ENCODE data around the gene SPIRE1. TPM values are rescaled to one million over a fixed set of nuclear protein-coding genes. Genes with fewer than 3 reads are reported as not detected.
A peak's percentile ranks its signal among the peaks of the same experiment; 100 is the strongest.

SPIRE1 gene
- total and polyA plus RNA-seq, 4 experiments from 2014 or later, result 1.7 to 3.0 (median 1.8) TPM; not detected in 1

DNA sequence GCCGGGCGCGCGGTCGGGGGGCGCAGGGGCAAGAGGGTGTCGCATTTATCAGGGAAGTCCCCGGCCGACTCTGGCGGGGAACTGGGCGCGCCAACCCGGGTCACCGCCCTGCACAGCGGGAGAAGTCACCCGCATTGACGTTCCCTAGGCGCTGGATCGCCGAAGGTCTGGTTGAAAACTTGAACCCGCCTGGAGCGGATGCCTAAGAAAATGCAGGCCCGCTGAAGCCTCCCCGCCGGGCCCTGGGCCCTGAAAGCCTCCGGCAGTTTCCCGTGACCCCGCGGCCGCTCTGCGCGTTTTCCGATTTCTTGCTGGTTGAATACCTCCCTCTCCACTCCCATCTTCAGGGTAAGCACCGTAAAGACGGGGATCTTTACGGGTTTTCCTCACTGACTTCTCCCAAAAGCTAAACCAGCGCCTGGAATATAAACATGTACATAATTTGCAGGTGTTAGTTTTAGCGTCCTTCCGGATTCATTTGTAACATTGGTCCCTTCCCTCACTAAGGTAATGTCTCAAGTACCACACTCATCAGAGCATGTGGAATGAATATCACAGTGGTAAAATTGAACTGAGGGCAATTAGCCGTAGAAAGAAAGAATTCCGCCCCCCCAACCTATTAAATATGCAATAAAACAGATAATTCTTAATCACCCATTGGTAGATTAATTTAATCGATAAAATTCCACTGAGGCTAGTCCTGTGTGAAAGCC lies 675 bp upstream of the SPIRE1 start:
- ChIA-PET CTCF (ENCODE audit: partially characterized antibody) (interaction anchor here (1.1 to 5.0 kb wide), 4 partner anchors 252 to 331 kb away, joined by 3 to 57 read pairs (median 6); no protein-coding TSS in a partner anchor), POLR2A (ENCODE audit: partially characterized antibody) (interaction anchor here (1.0 to 1.9 kb wide), 2 partner anchors 281 to 330 kb away, joined by 3 to 5 read pairs; partner anchors contain the start of gene AFG3L2)
- peaks cover 0 to 4% of the 10 kb centered on the region in 2 donors for H3K36me3 Mint-ChIP-seq
- peak overlapping the region; percentile 11 to 87 (median 63) for H3K27ac Mint-ChIP-seq
- Histone ChIP-seq H3K4me3 (ENCODE audit: low read length in 2 of 2) (peak overlapping the region in 1 of 2 donors; percentile 41), H3K4me1 (ENCODE audit: insufficient read depth, low read length) (peaks cover 9% of the 10 kb centered on the region), H3K9me3 (ENCODE audit: control insufficient read depth in 1 of 2, low read length in 2 of 2) (no peaks in the 10 kb centered on the region), H3K27ac (ENCODE audit: low read depth, low read length) (no peak overlapping the region), H3K27me3 (ENCODE audit: insufficient read depth, low read length) (no peaks in the 10 kb centered on the region), H3K36me3 (ENCODE audit: insufficient read depth, low read length) (no peaks in the 10 kb centered on the region)
- peak overlapping the region; percentile 84 to 94 (median 92) for H3K4me3 Mint-ChIP-seq
- no peaks in the 10 kb centered on the region for H3K9me3 Mint-ChIP-seq
- DNase-seq, result peak in 4 of 5 donors; percentile 2 to 40 (median 20)
- intact Hi-C loops (cut with micrococcal nuclease), result loop anchor here (1.0 to 5.0 kb wide), 2 partner anchors 251 to 387 kb away; partner anchors contain the start of gene PRELID3A
- peaks cover 0 to 2% of the 10 kb centered on the region in 2 donors for H3K27me3 Mint-ChIP-seq
- peaks cover 9 to 16% (median 12%) of the 10 kb centered on the region in 4 donors for H3K4me1 Mint-ChIP-seq

DNA sequence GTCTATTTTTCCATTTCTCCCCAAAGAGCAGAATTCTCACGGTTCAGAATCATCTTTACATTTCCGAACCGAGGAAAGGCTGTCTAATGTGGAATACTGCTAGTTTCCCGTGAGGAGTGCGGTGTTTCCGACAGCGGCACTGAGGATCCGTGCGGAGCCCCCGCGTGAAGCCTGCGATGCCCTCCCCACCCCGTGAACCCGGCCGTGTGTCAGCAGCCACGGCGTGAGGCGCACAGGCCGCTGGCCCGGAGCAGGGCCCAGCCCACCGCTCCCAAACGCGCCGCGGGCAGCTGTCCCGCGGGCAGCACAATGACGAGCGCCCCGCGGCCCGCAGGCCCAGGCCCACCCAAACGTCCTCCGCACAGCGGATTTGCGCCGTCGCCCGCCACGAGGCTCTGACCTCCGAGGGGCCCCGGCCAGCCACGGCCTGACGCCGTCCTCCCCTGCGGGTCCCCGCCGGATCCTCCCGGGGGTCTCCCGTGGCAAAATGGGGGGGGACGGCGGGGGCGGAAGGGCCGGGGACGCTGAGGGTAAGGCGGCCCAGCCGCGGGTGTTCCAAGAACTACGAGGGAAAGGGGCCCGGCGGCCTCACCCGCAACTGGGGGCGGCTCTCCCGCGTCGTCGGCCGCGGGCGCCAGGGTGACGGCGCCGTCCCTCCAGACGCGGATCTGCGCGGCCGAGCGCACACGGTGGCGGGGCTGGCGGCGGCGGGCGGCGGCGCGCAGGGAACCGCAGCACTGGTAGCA lies 796 bp downstream of the SPIRE1 start:
- H3K27ac Mint-ChIP-seq, result peak overlapping the region in 4 of 7 donors; percentile 27 to 80 (median 66)
- POLR2A ChIA-PET (ENCODE audit: partially characterized antibody), result interaction anchor here (1.0 to 1.9 kb wide), 2 partner anchors 249 to 280 kb away, joined by 3 to 5 read pairs; partner anchors contain the start of genes AFG3L2 and PRELID3A

DNA sequence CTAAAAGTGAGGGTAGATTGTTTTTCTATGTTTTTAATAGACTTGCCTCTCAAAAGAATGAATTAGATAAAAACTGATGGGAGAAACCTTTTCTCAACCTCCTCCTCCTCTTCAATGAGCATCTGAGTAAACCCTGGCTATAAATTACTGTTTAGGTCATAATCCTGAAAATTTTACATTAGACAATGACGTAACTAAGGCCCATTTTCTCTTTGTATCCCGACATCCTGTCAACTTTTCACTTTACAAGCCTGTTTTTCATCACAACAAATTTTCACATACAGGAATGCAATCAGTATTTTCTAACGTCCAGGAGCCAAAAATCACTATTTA lies 1.3 kb downstream of the SPIRE1 start:
- no peaks in the 10 kb centered on the region for H3K9me3 ChIP-seq (ENCODE audit: control insufficient read depth in 1 of 2, low read length in 2 of 2)
- CTCF ChIA-PET (ENCODE audit: partially characterized antibody), result no interaction called here
- H3K4me3 ChIP-seq (ENCODE audit: low read length in 2 of 2), result peak overlapping the region; percentile 42 to 63
- peaks cover 0 to 4% of the 10 kb centered on the region in 2 donors for H3K36me3 Mint-ChIP-seq
- POLR2A ChIA-PET (ENCODE audit: partially characterized antibody), result no interaction called here
- H3K9me3 Mint-ChIP-seq, result no peaks in the 10 kb centered on the region
- H3K27ac Mint-ChIP-seq, result peak overlapping the region in 5 of 7 donors; percentile 25 to 80 (median 57)
- H3K4me1 ChIP-seq (ENCODE audit: insufficient read depth, low read length), result peaks cover 9% of the 10 kb centered on the region
- intact Hi-C loops (cut with micrococcal nuclease), result loop anchor here (2.0 to 5.0 kb wide), 2 partner anchors 46 to 249 kb away; partner anchors contain the start of genes CEP76, PRELID3A and PSMG2
- H3K27ac ChIP-seq (ENCODE audit: low read depth, low read length), result no peak overlapping the region
- no peaks in the 10 kb centered on the region for H3K36me3 ChIP-seq (ENCODE audit: insufficient read depth, low read length)
- H3K27me3 ChIP-seq (ENCODE audit: insufficient read depth, low read length), result no peaks in the 10 kb centered on the region
- H3K4me1 Mint-ChIP-seq, result peaks cover 14 to 22% (median 18%) of the 10 kb centered on the region in 4 donors
- H3K4me3 Mint-ChIP-seq, result peak overlapping the region; percentile 68 to 89 (median 86)
- peaks cover 1 to 3% of the 10 kb centered on the region in 2 donors for H3K27me3 Mint-ChIP-seq
- DNase-seq, result no peak

More for the DNA sequence above, 796 bp downstream of the SPIRE1 start:
- intact Hi-C loops (cut with micrococcal nuclease), result loop anchor here (1.0 to 5.0 kb wide), 3 partner anchors 46 to 280 kb away; partner anchors contain the start of genes AFG3L2, CEP76, PRELID3A and PSMG2
- CTCF ChIA-PET (ENCODE audit: partially characterized antibody), result interaction anchor here (1.0 kb wide), 1 partner anchor 329 kb away, joined by 3 read pairs; no protein-coding TSS in a partner anchor
- Mint-ChIP-seq H3K4me1 (peaks cover 14 to 22% (median 18%) of the 10 kb centered on the region in 4 donors), H3K27me3 (peaks cover 1 to 2% of the 10 kb centered on the region in 2 donors), H3K9me3 (no peaks in the 10 kb centered on the region), H3K4me3 (peak overlapping the region; percentile 68 to 89 (median 86)), H3K36me3 (peaks cover 0 to 4% of the 10 kb centered on the region in 2 donors)
- DNase-seq, result peak in 2 of 5 donors; percentile 1 to 33
- Histone ChIP-seq H3K9me3 (ENCODE audit: control insufficient read depth in 1 of 2, low read length in 2 of 2) (no peaks in the 10 kb centered on the region), H3K4me3 (ENCODE audit: low read length in 2 of 2) (peak overlapping the region; percentile 42 to 63), H3K4me1 (ENCODE audit: insufficient read depth, low read length) (peaks cover 9% of the 10 kb centered on the region), H3K27ac (ENCODE audit: low read depth, low read length) (no peak overlapping the region), H3K27me3 (ENCODE audit: insufficient read depth, low read length) (no peaks in the 10 kb centered on the region), H3K36me3 (ENCODE audit: insufficient read depth, low read length) (no peaks in the 10 kb centered on the region)

DNA sequence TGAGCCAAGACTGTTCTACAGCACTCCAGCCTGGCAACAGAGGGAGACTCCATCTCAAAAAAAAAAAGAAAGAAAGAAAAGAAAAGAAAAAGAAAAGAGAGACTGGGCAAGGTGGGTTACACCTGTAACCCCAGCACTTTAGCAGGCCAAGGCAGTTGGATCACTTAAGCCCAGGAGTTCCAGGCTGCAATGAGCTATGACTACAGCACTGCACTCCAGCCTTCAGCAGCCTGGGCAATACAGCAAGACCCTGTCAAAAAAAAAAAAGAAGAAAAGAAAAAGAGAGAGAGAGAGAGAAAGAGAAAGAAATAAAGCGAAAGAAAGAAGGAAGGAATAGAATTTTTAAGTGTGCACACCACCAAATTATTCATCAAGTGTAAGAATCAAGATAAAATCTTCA lies 2.9 kb downstream of the SPIRE1 start:
- Histone ChIP-seq H3K4me1 (ENCODE audit: insufficient read depth, low read length) (peaks cover 9% of the 10 kb centered on the region), H3K9me3 (ENCODE audit: control insufficient read depth in 1 of 2, low read length in 2 of 2) (no peaks in the 10 kb centered on the region), H3K27ac (ENCODE audit: low read depth, low read length) (no peak overlapping the region), H3K4me3 (ENCODE audit: low read length in 2 of 2) (no peak overlapping the region), H3K36me3 (ENCODE audit: insufficient read depth, low read length) (no peaks in the 10 kb centered on the region), H3K27me3 (ENCODE audit: insufficient read depth, low read length) (no peaks in the 10 kb centered on the region)
- no peak for DNase-seq
- Mint-ChIP-seq H3K36me3 (peaks cover 3 to 4% of the 10 kb centered on the region in 2 donors), H3K27ac (peak overlapping the region in 2 of 7 donors; percentile 42 to 88), H3K4me3 (peak overlapping the region in 7 of 8 donors; percentile 26 to 80 (median 45)), H3K4me1 (peaks cover 14 to 22% (median 18%) of the 10 kb centered on the region in 4 donors), H3K9me3 (no peaks in the 10 kb centered on the region), H3K27me3 (peaks cover 1 to 6% of the 10 kb centered on the region in 2 donors)
- ChIA-PET POLR2A (ENCODE audit: partially characterized antibody) (no interaction called here), CTCF (ENCODE audit: partially characterized antibody) (interaction anchor here (1.4 kb wide), 1 partner anchor 263 kb away, joined by 7 read pairs; no protein-coding TSS in a partner anchor)
- intact Hi-C loops (cut with micrococcal nuclease), result loop anchor here (5.0 kb wide), 1 partner anchor 248 kb away; the partner anchor contains the start of gene PRELID3A

DNA sequence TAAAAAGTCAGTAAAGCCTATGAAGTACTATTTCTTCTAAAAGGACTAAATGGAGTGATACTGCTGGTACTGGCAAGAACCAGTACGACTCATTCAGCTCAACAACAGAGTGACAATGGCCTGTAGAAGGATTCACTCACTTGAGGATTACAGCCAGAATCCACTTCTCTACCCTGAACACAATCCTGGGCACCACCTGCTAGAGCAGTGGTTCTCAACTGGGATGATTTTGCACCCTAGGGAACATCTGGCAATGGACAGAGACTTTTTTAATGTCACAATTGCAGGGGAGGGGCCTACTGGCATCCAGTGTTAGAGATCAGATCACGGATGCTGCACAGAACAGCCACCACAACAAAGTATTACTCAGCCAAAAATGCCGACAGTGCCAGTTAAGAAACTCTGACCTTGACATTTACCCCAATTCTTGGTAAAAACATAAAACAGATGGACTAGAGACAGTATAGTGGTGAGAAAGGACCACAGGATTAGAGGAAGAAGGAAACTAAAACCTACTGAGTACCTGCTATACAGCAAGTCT lies 5.0 kb downstream of the SPIRE1 start:
- Mint-ChIP-seq H3K27ac (peak overlapping the region in 1 of 7 donors; percentile 17), H3K36me3 (peaks cover 3% of the 10 kb centered on the region in 2 donors), H3K9me3 (no peaks in the 10 kb centered on the region), H3K4me1 (peaks cover 8 to 14% (median 12%) of the 10 kb centered on the region in 4 donors), H3K27me3 (peaks cover 1 to 6% of the 10 kb centered on the region in 2 donors), H3K4me3 (peak overlapping the region in 3 of 8 donors; percentile 10 to 56 (median 32))
- intact Hi-C loops (cut with micrococcal nuclease), result no loop called here
- Histone ChIP-seq H3K27ac (ENCODE audit: low read depth, low read length) (no peak overlapping the region), H3K27me3 (ENCODE audit: insufficient read depth, low read length) (no peaks in the 10 kb centered on the region), H3K9me3 (ENCODE audit: control insufficient read depth in 1 of 2, low read length in 2 of 2) (no peaks in the 10 kb centered on the region), H3K36me3 (ENCODE audit: insufficient read depth, low read length) (no peaks in the 10 kb centered on the region), H3K4me3 (ENCODE audit: low read length in 2 of 2) (no peak overlapping the region), H3K4me1 (ENCODE audit: insufficient read depth, low read length) (peaks cover 9% of the 10 kb centered on the region)
- no peak for DNase-seq
- ChIA-PET POLR2A (ENCODE audit: partially characterized antibody) (no interaction called here), CTCF (ENCODE audit: partially characterized antibody) (no interaction called here)

DNA sequence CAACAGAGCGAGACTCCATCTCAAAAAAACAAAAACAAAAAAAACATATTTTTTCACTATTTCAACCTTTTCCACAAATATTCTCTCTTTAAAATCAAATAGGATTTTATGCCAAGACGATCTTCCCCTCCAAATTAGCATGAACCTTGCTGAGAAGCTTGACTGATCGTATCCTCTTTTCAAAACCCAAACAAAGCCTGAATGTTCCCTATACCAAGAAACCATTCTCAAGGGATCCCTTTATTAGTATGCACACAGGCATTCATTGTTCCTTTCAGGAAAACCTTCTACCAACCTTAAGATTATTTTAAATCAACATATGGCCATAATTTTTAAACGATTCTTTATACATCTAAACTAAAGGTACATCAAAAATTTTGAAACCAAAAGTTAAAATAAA lies 6.3 kb downstream of the SPIRE1 start:
- Histone ChIP-seq H3K9me3 (ENCODE audit: control insufficient read depth in 1 of 2, low read length in 2 of 2) (no peaks in the 10 kb centered on the region), H3K27me3 (ENCODE audit: insufficient read depth, low read length) (no peaks in the 10 kb centered on the region), H3K4me3 (ENCODE audit: low read length in 2 of 2) (no peak overlapping the region), H3K4me1 (ENCODE audit: insufficient read depth, low read length) (peaks cover 5% of the 10 kb centered on the region), H3K36me3 (ENCODE audit: insufficient read depth, low read length) (no peaks in the 10 kb centered on the region), H3K27ac (ENCODE audit: low read depth, low read length) (no peak overlapping the region)
- DNase-seq, result no peak
- intact Hi-C loops (cut with micrococcal nuclease), result no loop called here
- Mint-ChIP-seq H3K4me1 (peaks cover 6 to 12% (median 10%) of the 10 kb centered on the region in 4 donors), H3K27ac (no peak overlapping the region), H3K27me3 (peaks cover 1 to 6% of the 10 kb centered on the region in 2 donors), H3K36me3 (peaks cover 2 to 3% of the 10 kb centered on the region in 2 donors), H3K9me3 (no peaks in the 10 kb centered on the region), H3K4me3 (no peak overlapping the region)
- ChIA-PET POLR2A (ENCODE audit: partially characterized antibody) (no interaction called here), CTCF (ENCODE audit: partially characterized antibody) (no interaction called here)

All from CD4-positive, alpha-beta memory T cell (primary cell).